Activated T-helper 1 cell treated with anti-CD3 and anti-CD28 coated beads, Interleukin-12 subunit alpha, Interleukin-12 subunit beta, Interleukin-2, Interleukin-4 antibody, amounts not matched to agents 30 ng/mL and 10 ng/mL and 1 ng/mL, durations not matched to agents 14 hours and 24 hours and 36 hours (primary cell): Measurements from ENCODE around the gene PNLIPRP3. TPM values are rescaled to one million over a fixed set of nuclear protein-coding genes. Genes with fewer than 3 reads are reported as not detected.

Experiments
- DNase-seq: peaks from one replicate; pipeline ENCODE4 v3.0.0; 2021; ENCODE audit warnings: low spot score
- H3K27ac Mint-ChIP-seq: one replicate; pipeline ENCODE4 v1.8.0; 2021; ENCODE audit warnings: mild to moderate bottlenecking, mixed read lengths
- H3K27me3 Mint-ChIP-seq: one replicate; pipeline ENCODE4 v1.8.0; 2022; ENCODE audit warnings: mild to moderate bottlenecking, moderate library complexity, mixed read lengths; ENCODE audit not compliant: insufficient read depth
- H3K36me3 Mint-ChIP-seq: one replicate; pipeline ENCODE4 v1.8.0; 2021; ENCODE audit warnings: low read depth, mixed read lengths
- H3K4me1 Mint-ChIP-seq: one replicate; pipeline ENCODE4 v1.8.0; 2021; ENCODE audit warnings: low read depth, mixed read lengths
- H3K4me3 Mint-ChIP-seq: one replicate; pipeline ENCODE4 v1.8.0; 2021; ENCODE audit warnings: mild to moderate bottlenecking, moderate library complexity, mixed read lengths
- H3K9me3 Mint-ChIP-seq: one replicate; pipeline ENCODE4 v1.8.0; 2021; ENCODE audit warnings: mixed read lengths
- intact Hi-C: fragments of 100-400 bp; cut with micrococcal nuclease; formaldehyde crosslinking; loops from one replicate; pipeline ENCODE4 v1.15.1; 2024
- total RNA-seq: library from RNA; stranded (reverse); gene quantifications from 2 replicates; pipeline ENCODE4 v1.2.3, GENCODE V29; 2022

The PNLIPRP3 gene
- total RNA-seq, 1 donor from 2014 or later = not detected

DNA sequence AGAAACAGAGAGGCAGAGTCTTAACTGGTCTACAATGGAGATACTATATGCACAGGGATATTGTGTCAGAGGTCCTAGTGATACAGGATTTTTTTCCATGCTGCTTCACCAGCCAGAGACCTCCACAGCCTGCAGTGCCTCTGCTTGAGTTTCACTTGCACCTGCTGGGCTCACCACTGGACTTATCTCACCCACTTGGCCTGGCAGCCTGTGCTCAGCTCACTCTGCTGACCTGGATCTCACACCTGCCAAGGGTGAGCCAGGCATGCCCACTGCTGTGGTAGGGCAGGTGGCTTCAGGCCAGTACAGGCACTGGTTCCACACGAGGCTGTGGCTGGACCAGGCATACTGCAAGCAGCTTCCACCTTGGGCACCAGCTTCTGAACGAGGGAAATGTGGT lies 36.6 kb downstream of the PNLIPRP3 start:
- Mint-ChIP-seq H3K9me3 (no peaks in the 10 kb centered on the region), H3K36me3 (no peaks in the 10 kb centered on the region), H3K4me1 (no peaks in the 10 kb centered on the region), H3K27me3 (no peaks in the 10 kb centered on the region), H3K27ac (no peak overlapping the region), H3K4me3 (no peak overlapping the region)
- intact Hi-C loops = no loop called here
- DNase-seq = no peak

DNA sequence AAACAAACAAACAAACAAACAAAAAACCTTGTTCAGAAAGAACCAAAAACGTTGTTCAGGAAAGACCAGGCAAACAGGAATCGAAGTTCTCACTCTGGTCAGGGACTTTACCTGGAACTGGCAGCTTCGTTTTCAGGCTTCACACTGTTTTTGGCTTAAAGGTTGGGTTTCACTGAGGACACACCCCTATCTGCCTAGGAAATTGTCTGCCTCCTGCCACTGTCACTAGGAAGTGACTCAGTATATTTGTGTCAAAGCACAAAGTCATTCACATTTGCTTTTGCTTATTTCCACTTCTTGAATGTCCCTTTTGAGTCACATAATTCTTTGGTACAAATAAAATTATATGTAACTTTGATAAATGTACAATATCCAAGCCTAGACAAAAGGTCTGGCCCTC lies 37.9 kb downstream of the PNLIPRP3 start:
- H3K4me1 Mint-ChIP-seq = no peaks in the 10 kb centered on the region

DNA sequence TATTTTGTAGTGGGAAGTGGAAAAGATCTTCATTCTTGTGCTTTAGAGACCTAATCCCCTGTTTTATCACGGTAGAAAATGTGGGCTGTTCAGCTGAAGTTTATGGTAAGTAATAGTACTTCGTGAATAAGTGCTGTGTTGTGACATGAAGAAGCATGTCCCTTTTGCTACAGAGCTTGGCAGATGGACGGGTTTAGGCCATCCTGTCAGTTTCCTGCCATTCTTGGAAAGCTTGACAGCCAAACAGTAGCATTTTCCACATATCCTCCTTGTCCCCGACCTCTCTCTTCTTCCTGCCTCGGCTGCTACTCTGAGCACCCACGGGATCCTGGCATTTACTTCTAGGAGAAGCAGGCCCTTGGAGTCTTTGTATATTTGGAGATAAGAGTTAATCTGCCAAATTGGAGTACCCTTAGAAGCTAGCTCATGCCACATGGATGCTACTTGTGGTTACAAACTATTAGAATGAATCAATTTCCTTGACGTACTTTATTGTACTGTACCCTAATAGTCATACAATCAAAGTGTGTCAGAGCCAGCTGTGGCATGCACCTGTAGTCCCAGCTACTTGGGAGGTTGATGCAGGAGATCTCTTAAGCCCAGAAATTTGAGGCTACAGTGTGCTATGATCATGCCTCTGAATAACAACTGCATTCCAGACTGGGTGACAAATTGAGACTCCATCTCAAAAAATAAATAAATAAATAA lies 39.2 kb downstream of the PNLIPRP3 start:
- intact Hi-C loops = no loop called here
- H3K27ac Mint-ChIP-seq = no peak overlapping the region
- no peak for DNase-seq

More for the DNA sequence above, 37.9 kb downstream of the PNLIPRP3 start:
- intact Hi-C loops = no loop called here
- no peak for DNase-seq
- Mint-ChIP-seq H3K27me3 (peaks cover 2% of the 10 kb centered on the region), H3K27ac (no peak overlapping the region), H3K36me3 (no peaks in the 10 kb centered on the region), H3K9me3 (no peaks in the 10 kb centered on the region), H3K4me3 (no peak overlapping the region)

DNA sequence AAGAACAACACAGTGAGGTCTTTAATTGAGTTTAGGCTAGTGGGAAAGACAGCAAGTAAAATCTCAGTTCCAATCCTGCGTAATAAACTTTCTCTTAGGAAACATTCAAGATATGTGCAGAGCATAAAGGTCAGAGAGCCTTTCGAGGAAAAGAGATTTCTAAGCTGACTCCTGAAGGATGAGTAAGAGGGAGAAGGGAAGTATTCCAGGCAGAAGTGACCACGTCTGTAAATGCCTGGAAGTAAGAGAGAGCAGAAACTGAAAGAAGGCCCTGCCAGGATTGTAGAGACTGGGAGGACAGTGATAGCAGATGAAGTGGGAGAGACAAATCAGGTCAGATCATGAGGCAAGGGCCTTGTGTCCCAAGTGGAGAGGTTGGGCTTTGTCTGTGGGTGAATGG lies 41.8 kb downstream of the PNLIPRP3 start:
- Mint-ChIP-seq H3K36me3 (no peaks in the 10 kb centered on the region), H3K4me1 (no peaks in the 10 kb centered on the region), H3K9me3 (no peaks in the 10 kb centered on the region), H3K4me3 (no peak overlapping the region), H3K27me3 (peaks cover 7% of the 10 kb centered on the region), H3K27ac (no peak overlapping the region)
- DNase-seq = no peak
- intact Hi-C loops = no loop called here

More for the DNA sequence above, 39.2 kb downstream of the PNLIPRP3 start:
- peaks cover 4% of the 10 kb centered on the region for H3K27me3 Mint-ChIP-seq
- no peaks in the 10 kb centered on the region for H3K4me1 Mint-ChIP-seq
- H3K4me3 Mint-ChIP-seq = no peak overlapping the region
- no peaks in the 10 kb centered on the region for H3K36me3 Mint-ChIP-seq
- no peaks in the 10 kb centered on the region for H3K9me3 Mint-ChIP-seq

DNA sequence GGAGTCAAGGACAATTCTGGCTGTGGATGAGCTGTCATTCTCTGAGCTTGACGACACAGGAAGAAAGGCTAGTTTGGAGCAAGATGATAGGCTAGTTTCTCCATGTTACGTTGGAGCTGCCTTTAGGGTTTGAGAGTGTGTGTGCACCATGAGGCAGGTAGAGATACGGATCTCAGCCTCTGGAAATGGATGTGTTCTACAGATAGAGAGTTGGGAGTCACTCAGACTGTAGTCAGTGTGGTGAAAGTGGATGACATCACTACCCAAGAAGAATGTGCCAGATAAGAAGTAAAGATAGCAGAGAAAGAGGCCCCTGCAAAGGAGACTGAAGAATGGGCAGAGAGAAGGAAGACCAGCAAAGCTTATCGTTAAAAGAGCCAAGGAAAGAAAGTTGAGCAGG lies 42.4 kb downstream of the PNLIPRP3 start:
- intact Hi-C loops = no loop called here
- H3K4me3 Mint-ChIP-seq = no peak overlapping the region
- no peak overlapping the region for H3K27ac Mint-ChIP-seq
- peaks cover 7% of the 10 kb centered on the region for H3K27me3 Mint-ChIP-seq
- no peaks in the 10 kb centered on the region for H3K9me3 Mint-ChIP-seq
- no peak for DNase-seq
- H3K4me1 Mint-ChIP-seq = no peaks in the 10 kb centered on the region
- no peaks in the 10 kb centered on the region for H3K36me3 Mint-ChIP-seq

DNA sequence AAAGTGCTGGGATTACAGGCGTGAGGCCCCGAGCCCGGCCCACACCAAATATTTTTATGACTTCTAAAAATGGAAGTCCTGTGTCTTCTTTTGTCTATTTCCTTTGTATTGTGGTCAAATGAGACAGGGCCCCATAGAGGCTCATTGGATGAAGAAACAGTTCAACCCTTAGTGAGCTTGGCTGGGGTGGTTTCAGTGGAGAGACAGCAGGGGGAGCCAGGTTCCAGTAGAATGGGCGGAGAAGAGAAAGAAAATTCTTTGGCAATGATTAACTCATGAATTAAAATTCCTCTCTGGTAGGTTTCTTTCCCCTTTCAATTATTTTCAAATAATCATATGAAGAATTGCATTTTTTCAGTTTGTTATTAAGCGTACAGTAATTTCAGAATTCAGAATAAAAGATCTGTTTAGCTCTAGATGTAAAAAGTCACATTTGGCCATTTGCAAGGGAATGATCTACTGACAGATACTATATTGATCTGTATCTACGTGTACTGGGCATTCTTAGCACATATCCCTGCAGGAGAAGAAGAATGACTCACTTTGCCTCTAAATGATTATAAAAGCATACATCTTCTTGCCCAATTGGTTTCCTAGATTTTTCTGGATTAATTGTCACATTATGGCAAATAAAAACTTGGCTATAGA lies 43.2 kb downstream of the PNLIPRP3 start:
- no peak overlapping the region for H3K27ac Mint-ChIP-seq
- no peaks in the 10 kb centered on the region for H3K36me3 Mint-ChIP-seq
- H3K4me3 Mint-ChIP-seq = no peak overlapping the region
- DNase-seq = no peak
- intact Hi-C loops = no loop called here
- no peaks in the 10 kb centered on the region for H3K4me1 Mint-ChIP-seq
- H3K27me3 Mint-ChIP-seq = peaks cover 7% of the 10 kb centered on the region
- no peaks in the 10 kb centered on the region for H3K9me3 Mint-ChIP-seq

DNA sequence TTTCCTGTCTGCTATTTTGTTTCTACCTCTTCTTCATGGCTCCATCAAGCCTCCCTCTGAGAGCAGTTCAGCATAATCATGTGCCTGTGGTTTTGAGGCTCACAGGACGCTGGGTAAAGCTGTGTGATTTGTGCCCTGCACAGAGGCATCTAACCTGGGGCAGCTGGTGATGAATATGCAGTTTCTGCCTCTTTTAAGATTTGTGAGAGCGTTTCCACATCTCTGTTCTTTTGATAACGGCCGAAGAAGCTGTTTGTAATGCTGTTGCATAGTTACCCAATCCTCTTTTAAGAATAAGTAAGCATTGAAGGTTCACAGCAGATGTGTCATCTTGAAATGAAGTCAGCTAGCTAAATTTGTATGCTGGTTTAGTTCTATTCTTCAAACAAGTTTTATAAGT lies 45.2 kb downstream of the PNLIPRP3 start:
- H3K36me3 Mint-ChIP-seq = no peaks in the 10 kb centered on the region
- H3K4me1 Mint-ChIP-seq = no peaks in the 10 kb centered on the region
- DNase-seq = no peak
- H3K9me3 Mint-ChIP-seq = no peaks in the 10 kb centered on the region
- H3K27ac Mint-ChIP-seq = no peak overlapping the region
- H3K27me3 Mint-ChIP-seq = peaks cover 7% of the 10 kb centered on the region
- H3K4me3 Mint-ChIP-seq = no peak overlapping the region
- intact Hi-C loops = no loop called here

DNA sequence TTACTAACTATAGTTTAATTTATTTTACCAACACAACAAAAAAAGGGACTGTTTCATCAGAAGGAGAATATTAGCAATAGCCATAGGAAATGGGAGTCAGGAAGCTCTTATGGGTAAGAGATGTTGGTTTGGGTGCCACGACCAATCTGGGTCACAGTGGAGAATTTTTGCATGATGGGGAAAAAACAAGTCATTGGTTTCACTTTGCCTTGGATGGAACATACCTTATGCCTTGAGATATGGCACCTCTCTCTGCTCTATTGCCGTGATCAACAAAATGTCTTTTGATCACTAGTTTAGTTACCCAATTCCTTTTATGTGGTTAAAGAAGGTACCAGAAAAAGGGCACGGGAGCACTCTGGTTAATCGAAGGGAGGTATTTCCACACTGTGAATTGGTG lies 48.2 kb downstream of the PNLIPRP3 start:
- H3K36me3 Mint-ChIP-seq = no peaks in the 10 kb centered on the region
- intact Hi-C loops = no loop called here

DNA sequence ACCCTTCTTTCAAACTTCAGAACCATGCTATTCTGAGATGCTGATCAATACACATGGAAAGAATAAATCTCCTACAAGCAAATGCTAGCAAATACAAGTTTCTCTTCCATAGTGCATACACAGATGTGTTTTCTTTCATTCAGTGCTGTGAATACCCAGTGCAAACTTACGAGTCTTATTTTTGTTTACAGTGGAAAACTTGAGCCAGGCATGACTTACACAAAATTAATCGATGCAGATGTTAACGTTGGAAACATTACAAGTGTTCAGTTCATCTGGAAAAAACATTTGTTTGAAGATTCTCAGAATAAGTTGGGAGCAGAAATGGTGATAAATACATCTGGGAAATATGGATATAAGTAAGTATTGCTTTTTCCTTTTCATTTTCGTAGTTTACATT lies 48.8 kb downstream of the PNLIPRP3 start:
- H3K9me3 Mint-ChIP-seq = no peaks in the 10 kb centered on the region
- no peak overlapping the region for H3K27ac Mint-ChIP-seq
- H3K4me1 Mint-ChIP-seq = no peaks in the 10 kb centered on the region
- no peak for DNase-seq
- H3K27me3 Mint-ChIP-seq = peaks cover 4% of the 10 kb centered on the region
- intact Hi-C loops = no loop called here
- H3K4me3 Mint-ChIP-seq = no peak overlapping the region
- H3K36me3 Mint-ChIP-seq = no peaks in the 10 kb centered on the region

More for the DNA sequence above, 48.2 kb downstream of the PNLIPRP3 start:
- no peak for DNase-seq
- no peak overlapping the region for H3K27ac Mint-ChIP-seq
- no peaks in the 10 kb centered on the region for H3K4me1 Mint-ChIP-seq
- no peaks in the 10 kb centered on the region for H3K9me3 Mint-ChIP-seq
- peaks cover 4% of the 10 kb centered on the region for H3K27me3 Mint-ChIP-seq
- H3K4me3 Mint-ChIP-seq = no peak overlapping the region

DNA sequence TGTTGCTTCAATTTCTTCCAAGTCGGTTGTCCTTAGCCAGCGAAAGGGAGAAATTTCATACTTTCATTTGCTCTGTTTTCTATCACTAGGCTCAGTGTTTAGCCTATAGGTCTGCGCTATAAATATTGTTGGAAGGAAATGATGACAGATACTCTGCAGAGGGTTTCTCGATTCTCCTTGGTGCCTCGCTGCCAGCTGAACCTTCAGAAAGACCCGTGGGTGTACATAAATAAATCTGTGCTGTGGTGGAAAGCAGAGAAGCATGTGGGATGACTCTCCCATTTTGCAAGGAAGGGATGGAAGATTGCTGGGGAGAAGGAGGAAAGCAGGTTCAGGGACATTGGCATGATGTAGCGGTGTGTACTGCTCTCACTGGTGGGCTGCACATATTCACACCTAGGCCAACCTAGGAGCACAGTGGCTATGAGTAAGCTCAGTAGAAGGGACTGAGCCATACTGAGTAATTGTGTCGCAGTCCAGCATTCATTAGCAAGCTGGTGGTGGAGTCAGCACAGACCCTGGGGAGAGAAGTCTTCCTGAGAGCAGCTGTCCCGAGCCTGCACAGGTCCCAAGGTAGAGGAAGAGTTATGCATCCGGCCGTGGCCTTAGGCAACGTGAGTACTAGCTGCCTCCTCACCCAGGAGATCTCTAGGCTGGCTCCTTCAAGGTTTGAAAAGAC lies 50.5 kb downstream of the PNLIPRP3 start:
- Mint-ChIP-seq H3K27me3 (peaks cover 1% of the 10 kb centered on the region), H3K27ac (no peak overlapping the region), H3K36me3 (no peaks in the 10 kb centered on the region), H3K4me1 (no peaks in the 10 kb centered on the region), H3K9me3 (no peaks in the 10 kb centered on the region), H3K4me3 (no peak overlapping the region)
- intact Hi-C loops = no loop called here
- DNase-seq = no peak

DNA sequence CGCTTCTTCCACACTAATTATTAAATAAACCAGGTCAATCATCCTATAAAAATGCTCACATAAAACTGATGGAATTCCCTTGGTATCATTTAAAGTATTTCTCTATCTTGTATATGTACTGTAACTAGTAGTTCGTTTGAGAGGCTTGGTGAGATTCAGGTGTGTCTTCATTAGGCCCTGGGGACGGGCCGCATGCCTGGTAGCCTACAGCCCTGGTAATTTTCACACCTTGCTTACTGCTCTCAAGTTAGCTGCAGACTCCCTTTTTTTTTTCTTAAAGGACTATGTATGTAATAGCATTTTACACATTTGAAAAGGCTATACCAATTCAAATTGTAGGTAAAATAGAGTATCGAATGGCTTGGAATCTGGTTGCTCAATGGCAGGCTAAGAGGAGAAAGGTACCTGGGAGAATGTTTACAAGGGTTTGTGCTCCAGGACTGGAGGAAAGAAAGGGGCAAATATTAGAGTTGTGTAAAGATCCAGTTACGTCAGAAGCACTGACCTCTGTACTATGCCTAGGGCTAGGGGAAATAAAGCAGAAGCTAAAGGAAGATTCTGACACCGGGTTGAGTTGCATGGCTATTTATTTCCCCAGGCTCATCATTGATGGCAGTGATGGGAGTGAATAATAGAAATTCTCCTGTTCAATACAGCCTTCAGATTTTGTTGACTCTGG lies 59.3 kb downstream of the PNLIPRP3 start:
- DNase-seq = no peak
- Mint-ChIP-seq H3K27me3 (no peaks in the 10 kb centered on the region), H3K36me3 (no peaks in the 10 kb centered on the region), H3K4me3 (no peak overlapping the region), H3K4me1 (no peaks in the 10 kb centered on the region), H3K27ac (no peak overlapping the region), H3K9me3 (no peaks in the 10 kb centered on the region)
- intact Hi-C loops = no loop called here

DNA sequence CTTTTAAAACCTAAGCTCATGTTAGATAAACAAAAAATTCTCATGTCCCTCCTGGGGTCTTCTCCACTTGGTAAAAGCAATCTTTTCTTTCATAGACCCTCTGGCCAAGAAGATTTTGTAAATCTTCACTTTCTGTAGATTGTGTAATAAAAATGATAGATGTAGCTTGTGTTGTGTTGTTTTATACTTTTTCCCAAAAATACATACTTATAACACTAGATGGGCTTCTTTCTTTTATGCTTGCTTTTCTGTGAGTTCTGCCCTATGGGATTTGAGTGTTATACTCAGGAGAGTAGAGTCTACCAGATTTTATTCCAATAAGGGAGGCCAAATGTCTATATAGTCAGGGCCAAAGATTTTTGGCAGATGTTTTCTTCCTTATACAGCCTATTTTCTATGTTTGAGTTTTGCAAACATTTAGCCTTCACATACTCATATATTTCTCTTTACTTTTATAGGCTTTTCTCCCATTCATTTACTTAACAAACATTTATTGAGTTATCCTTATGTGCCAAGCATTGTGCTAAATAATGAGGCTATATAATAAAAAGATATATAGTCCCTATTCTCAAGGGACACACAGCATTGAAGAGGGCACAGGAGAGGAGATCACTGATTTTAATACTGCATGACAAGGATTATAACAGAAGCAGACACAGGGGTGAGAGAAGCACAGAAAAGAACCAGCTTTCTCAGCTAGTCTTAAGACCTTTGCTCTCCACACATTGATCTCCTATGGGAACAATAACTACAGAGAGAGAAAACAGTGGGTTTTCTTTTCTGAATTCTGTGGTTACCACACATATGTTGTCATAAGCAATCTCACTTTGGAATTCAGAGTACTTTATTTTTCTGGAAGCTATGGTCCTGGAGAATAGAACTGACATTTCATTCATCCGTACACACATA lies 60.1 kb downstream of the PNLIPRP3 start:
- Mint-ChIP-seq H3K36me3 (no peaks in the 10 kb centered on the region), H3K4me3 (no peak overlapping the region), H3K9me3 (no peaks in the 10 kb centered on the region), H3K4me1 (no peaks in the 10 kb centered on the region), H3K27me3 (no peaks in the 10 kb centered on the region), H3K27ac (no peak overlapping the region)
- intact Hi-C loops = no loop called here
- no peak for DNase-seq
